ENCODE data around the gene PLLP.

Gene PLLP

GRCh38 chr16:57306676-57307341, 22.3 kb upstream of the PLLP start:
- H3K4me3 Mint-ChIP-seq: no peak overlapping the region
- no peaks in the 10 kb centered on the region for H3K9me3 Mint-ChIP-seq
- H3K4me1 Mint-ChIP-seq: peaks cover 30% of the 10 kb centered on the region
- H3K27ac Mint-ChIP-seq: peak overlapping the region; percentile 65
- ATAC-seq (no peak), DNase-seq (ENCODE audit: low spot score in 2 of 2) (no peak)
- no peaks in the 10 kb centered on the region for H3K36me3 Mint-ChIP-seq

GRCh38 chr16:57305159-57305811, 20.8 kb upstream of the PLLP start:
- ATAC-seq (no peak), DNase-seq (ENCODE audit: low spot score in 2 of 2) (no peak)
- H3K9me3 Mint-ChIP-seq: no peaks in the 10 kb centered on the region
- H3K36me3 Mint-ChIP-seq: no peaks in the 10 kb centered on the region
- peak overlapping the region; percentile 54 for H3K27ac Mint-ChIP-seq
- H3K4me3 Mint-ChIP-seq: no peak overlapping the region
- peaks cover 30% of the 10 kb centered on the region for H3K4me1 Mint-ChIP-seq

- Mint-ChIP-seq H3K27ac (peak overlapping the region; percentile 54), H3K36me3 (no peaks in the 10 kb centered on the region), H3K4me1 (peaks cover 28% of the 10 kb centered on the region), H3K9me3 (no peaks in the 10 kb centered on the region), H3K4me3 (peak overlapping the region; percentile 27)
- DNase-seq (ENCODE audit: low spot score in 2 of 2): no peak
- ATAC-seq: no peak
Observed at GRCh38 chr16:57304169-57305061, 19.9 kb upstream of the PLLP start.

GRCh38 chr16:57303910-57304168, 19.4 kb upstream of the PLLP start:
- Mint-ChIP-seq H3K4me3 (peak overlapping the region; percentile 27), H3K36me3 (no peaks in the 10 kb centered on the region), H3K4me1 (peaks cover 23% of the 10 kb centered on the region), H3K9me3 (no peaks in the 10 kb centered on the region), H3K27ac (peak overlapping the region; percentile 54)
- DNase-seq (ENCODE audit: low spot score in 2 of 2): no peak
- ATAC-seq: no peak

GRCh38 chr16:57303021-57303909, 18.8 kb upstream of the PLLP start:
- H3K9me3 Mint-ChIP-seq: no peaks in the 10 kb centered on the region
- no peak overlapping the region for H3K4me3 Mint-ChIP-seq
- ATAC-seq (no peak), DNase-seq (ENCODE audit: low spot score in 2 of 2) (no peak)
- no peaks in the 10 kb centered on the region for H3K36me3 Mint-ChIP-seq
- H3K4me1 Mint-ChIP-seq: peaks cover 23% of the 10 kb centered on the region
- H3K27ac Mint-ChIP-seq: peak overlapping the region; percentile 54

GRCh38 chr16:57301126-57301817, 16.8 kb upstream of the PLLP start:
- no peak for DNase-seq (ENCODE audit: low spot score in 2 of 2)
- H3K36me3 Mint-ChIP-seq: no peaks in the 10 kb centered on the region
- no peak overlapping the region for H3K4me3 Mint-ChIP-seq
- H3K9me3 Mint-ChIP-seq: no peaks in the 10 kb centered on the region
- H3K27ac Mint-ChIP-seq: peak overlapping the region; percentile 4
- H3K4me1 Mint-ChIP-seq: peaks cover 29% of the 10 kb centered on the region
- ATAC-seq: no peak

GRCh38 chr16:57300387-57301125, 16.1 kb upstream of the PLLP start:
- ATAC-seq (peak; percentile 91), DNase-seq (ENCODE audit: low spot score in 2 of 2) (peak; percentile 100)
- H3K27ac Mint-ChIP-seq: no peak overlapping the region
- peaks cover 29% of the 10 kb centered on the region for H3K4me1 Mint-ChIP-seq
- H3K36me3 Mint-ChIP-seq: no peaks in the 10 kb centered on the region
- no peak overlapping the region for H3K4me3 Mint-ChIP-seq
- H3K9me3 Mint-ChIP-seq: no peaks in the 10 kb centered on the region

- Mint-ChIP-seq H3K9me3 (no peaks in the 10 kb centered on the region), H3K4me1 (peaks cover 29% of the 10 kb centered on the region)
Observed at GRCh38 chr16:57299719-57300386, 15.4 kb upstream of the PLLP start.

GRCh38 chr16:57299009-57299718, 14.7 kb upstream of the PLLP start:
- H3K9me3 Mint-ChIP-seq: no peaks in the 10 kb centered on the region
- no peak overlapping the region for H3K27ac Mint-ChIP-seq
- peaks cover 24% of the 10 kb centered on the region for H3K4me1 Mint-ChIP-seq
- H3K36me3 Mint-ChIP-seq: no peaks in the 10 kb centered on the region
- ATAC-seq: peak; percentile 23
- no peak overlapping the region for H3K4me3 Mint-ChIP-seq
- DNase-seq (ENCODE audit: low spot score in 2 of 2): no peak

More at GRCh38 chr16:57299719-57300386, 15.4 kb upstream of the PLLP start:
- H3K36me3 Mint-ChIP-seq: no peaks in the 10 kb centered on the region
- no peak overlapping the region for H3K4me3 Mint-ChIP-seq
- DNase-seq (ENCODE audit: low spot score in 2 of 2): peak; percentile 77 to 96
- ATAC-seq: peak; percentile 74
- H3K27ac Mint-ChIP-seq: no peak overlapping the region

GRCh38 chr16:57297856-57298255, 13.4 kb upstream of the PLLP start:
- ATAC-seq (no peak), DNase-seq (ENCODE audit: low spot score in 2 of 2) (peak in 1 of 2 donors; percentile 60)
- Mint-ChIP-seq H3K36me3 (no peaks in the 10 kb centered on the region), H3K4me3 (no peak overlapping the region), H3K9me3 (no peaks in the 10 kb centered on the region), H3K27ac (no peak overlapping the region), H3K4me1 (peaks cover 11% of the 10 kb centered on the region)

- Mint-ChIP-seq H3K9me3 (no peaks in the 10 kb centered on the region), H3K36me3 (no peaks in the 10 kb centered on the region), H3K4me1 (peaks cover 14% of the 10 kb centered on the region), H3K27ac (peak overlapping the region; percentile 11), H3K4me3 (no peak overlapping the region)
- ATAC-seq (peak; percentile 52), DNase-seq (ENCODE audit: low spot score in 2 of 2) (no peak)
Observed at GRCh38 chr16:57289391-57290257, 5.2 kb upstream of the PLLP start.

- no peak for ATAC-seq
- Mint-ChIP-seq H3K9me3 (no peaks in the 10 kb centered on the region), H3K4me1 (peaks cover 17% of the 10 kb centered on the region), H3K36me3 (no peaks in the 10 kb centered on the region), H3K27ac (no peak overlapping the region), H3K4me3 (peak overlapping the region; percentile 65)
- no peak for DNase-seq (ENCODE audit: low spot score in 2 of 2)
Observed at GRCh38 chr16:57285379-57285778, 907 bp upstream of the PLLP start.
